Measurements from ENCODE around the gene MAPK8. TPM values are rescaled to one million over a fixed set of nuclear protein-coding genes. Genes with fewer than 3 reads are reported as not detected.
A peak's percentile ranks its signal among the peaks of the same experiment; 100 is the strongest.

Gene MAPK8
- total RNA-seq, 4 donors from 2014 or later = 29.7 to 126 (median 67.8) TPM

DNA sequence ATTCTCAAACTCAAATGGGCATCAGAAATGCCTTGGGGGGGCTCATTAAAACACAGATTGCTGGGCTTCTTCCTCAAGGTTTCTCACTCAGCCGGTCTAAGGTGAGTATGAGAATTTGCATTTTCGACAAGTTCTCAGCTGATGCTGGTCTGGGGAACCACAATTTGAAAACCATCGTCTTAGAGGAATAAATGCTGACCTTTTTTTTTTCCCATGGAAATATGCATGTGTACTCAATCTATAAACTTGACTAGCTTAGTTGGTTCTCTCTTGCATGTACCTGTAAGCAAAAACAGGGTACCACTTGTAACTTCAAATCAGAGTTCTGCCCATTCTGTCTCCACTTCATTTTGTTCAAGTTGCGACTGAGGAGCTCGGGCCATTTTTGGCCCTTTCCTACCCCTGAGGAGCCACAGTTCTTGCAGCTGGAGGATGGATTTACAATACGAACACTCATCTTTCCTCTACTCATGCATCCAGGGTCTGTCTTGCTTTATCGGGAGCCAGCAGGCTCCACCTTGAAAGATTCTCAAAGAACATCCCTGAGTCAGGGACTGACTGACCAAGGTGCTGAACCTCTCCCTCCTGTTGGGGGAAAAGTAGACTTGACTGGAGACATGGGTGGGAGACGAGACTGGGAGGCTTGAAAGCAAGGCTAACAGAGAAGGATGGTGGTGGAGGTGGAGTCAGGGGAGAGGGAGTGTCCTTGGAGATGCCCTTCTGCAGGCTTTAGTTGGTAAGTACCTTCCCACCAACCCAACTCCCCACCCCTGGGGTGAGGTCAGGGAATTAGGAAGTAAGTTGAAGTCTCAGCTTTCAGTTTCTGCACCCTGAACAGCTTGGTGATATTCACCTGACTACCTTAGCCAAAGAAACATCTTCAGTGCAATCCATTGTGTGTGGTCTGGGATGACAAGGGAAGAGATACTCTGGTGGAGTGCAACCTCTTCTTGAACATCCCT lies 3.7 kb upstream of the MAPK8 start:
- DNase-seq = no peak
- Histone ChIP-seq H3K36me3 (no peaks in the 10 kb centered on the region), H3K4me3 (no peak overlapping the region), H3K27ac (no peak overlapping the region), H3K4me1 (peaks cover 7 to 8% (median 7%) of the 10 kb centered on the region in 4 donors), H3K9me3 (no peaks in the 10 kb centered on the region), H3K27me3 (no peaks in the 10 kb centered on the region)
- intact Hi-C loops (cut with DNase I; ENCODE audit: low total_unique reads) = no loop called here
- WGBS, 2 donors (ENCODE audit: low coverage in 1 of 2) = 87 to 93% methylated on average over 5 to 8 of the region's 8 CpGs
- in situ Hi-C loops (cut with MboI; ENCODE audit: low pct_ligation_motif_present in 1 of 4, low pct_unique_long_range_greater_than_20kb in 1 of 4, low sequenced_read_pairs in 3 of 4) = no loop called here
- TF ChIP-seq EP300 (IDR thresholded peaks at IDR 0.05; ENCODE audit: low read depth) = no peak
- TF ChIP-seq, protein P1, sequence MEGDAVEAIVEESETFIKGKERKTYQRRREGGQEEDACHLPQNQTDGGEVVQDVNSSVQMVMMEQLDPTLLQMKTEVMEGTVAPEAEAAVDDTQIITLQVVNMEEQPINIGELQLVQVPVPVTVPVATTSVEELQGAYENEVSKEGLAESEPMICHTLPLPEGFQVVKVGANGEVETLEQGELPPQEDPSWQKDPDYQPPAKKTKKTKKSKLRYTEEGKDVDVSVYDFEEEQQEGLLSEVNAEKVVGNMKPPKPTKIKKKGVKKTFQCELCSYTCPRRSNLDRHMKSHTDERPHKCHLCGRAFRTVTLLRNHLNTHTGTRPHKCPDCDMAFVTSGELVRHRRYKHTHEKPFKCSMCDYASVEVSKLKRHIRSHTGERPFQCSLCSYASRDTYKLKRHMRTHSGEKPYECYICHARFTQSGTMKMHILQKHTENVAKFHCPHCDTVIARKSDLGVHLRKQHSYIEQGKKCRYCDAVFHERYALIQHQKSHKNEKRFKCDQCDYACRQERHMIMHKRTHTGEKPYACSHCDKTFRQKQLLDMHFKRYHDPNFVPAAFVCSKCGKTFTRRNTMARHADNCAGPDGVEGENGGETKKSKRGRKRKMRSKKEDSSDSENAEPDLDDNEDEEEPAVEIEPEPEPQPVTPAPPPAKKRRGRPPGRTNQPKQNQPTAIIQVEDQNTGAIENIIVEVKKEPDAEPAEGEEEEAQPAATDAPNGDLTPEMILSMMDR (IDR thresholded peaks at IDR 0.05) = no peak

GRCh38 chr10:48305905-48306264 lies 592 bp upstream of the MAPK8 start:
- in situ Hi-C loops (cut with MboI; ENCODE audit: low pct_ligation_motif_present in 1 of 4, low pct_unique_long_range_greater_than_20kb in 1 of 4, low sequenced_read_pairs in 3 of 4) = no loop called here
- Histone ChIP-seq H3K36me3 (no peaks in the 10 kb centered on the region), H3K27ac (peak overlapping the region; percentile 95 to 99 (median 98)), H3K4me1 (peaks cover 8 to 32% (median 16%) of the 10 kb centered on the region in 4 donors), H3K9me3 (no peaks in the 10 kb centered on the region), H3K4me3 (peak overlapping the region in 3 of 4 donors; percentile 97 to 100 (median 97)), H3K27me3 (no peaks in the 10 kb centered on the region)
- WGBS, 2 donors (ENCODE audit: low coverage in 1 of 2) = 77 to 81% methylated on average over 7 to 9 of the region's 9 CpGs
- no peak for DNase-seq
- intact Hi-C loops (cut with DNase I; ENCODE audit: low total_unique reads) = no loop called here
- TF ChIP-seq POLR2AphosphoS5 (IDR thresholded peaks at IDR 0.05) = no peak
- TF ChIP-seq EP300 (IDR thresholded peaks at IDR 0.05; ENCODE audit: low read depth) = no peak
- TF ChIP-seq, protein P1 (IDR thresholded peaks at IDR 0.05) = no peak
- no peak for TF ChIP-seq POLR2A (IDR thresholded peaks at IDR 0.05)

DNA sequence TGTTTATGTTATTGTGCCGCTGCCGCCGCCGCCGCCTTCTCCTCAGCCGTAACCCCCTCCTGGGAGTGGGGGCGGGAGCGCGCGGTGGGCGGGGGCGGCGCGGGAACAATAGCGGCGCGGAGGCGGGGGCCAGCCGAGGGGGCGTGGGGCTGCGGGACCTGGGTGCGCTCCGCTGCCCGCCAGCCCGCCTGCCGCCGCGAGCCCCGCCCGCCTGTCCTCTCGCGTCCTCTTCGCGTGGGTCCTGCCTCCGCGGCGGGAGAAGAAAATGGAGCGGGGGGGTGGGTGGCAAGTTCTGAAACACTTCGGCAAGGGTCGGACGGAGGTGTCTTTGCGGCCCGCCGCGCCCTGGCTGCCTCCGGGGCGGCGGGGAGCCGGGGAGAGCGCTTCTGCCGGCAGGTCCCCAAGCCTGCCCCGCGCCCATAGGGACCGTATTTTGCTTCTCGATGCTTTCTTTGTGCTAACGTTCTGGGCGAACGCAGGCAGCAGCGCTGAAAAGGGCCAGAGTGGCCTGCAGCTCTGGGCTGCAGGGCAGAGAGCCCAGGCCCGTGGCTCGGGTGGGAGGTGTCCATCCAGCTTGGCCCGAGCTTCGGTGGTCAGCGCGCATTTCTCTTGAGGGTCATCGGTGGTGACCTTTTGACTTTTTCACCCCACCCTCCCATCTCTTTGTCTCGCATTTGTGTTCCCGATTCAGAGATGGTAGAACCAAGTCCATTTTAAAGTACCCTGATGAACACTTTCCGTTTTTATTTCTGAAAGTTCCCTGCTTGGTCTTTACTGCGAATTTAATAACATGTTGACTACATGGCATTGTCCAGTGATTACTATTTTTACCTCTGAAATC lies 613 bp downstream of the MAPK8 start:
- DNase-seq = peak; percentile 60
- TF ChIP-seq POLR2A (IDR thresholded peaks at IDR 0.05) (no peak), EP300 (IDR thresholded peaks at IDR 0.05; ENCODE audit: low read depth) (no peak), POLR2AphosphoS5 (IDR thresholded peaks at IDR 0.05) (no peak)
- TF ChIP-seq, protein P1 (IDR thresholded peaks at IDR 0.05) = no peak
- Histone ChIP-seq H3K27ac (peak overlapping the region; percentile 95 to 99 (median 98)), H3K27me3 (no peaks in the 10 kb centered on the region), H3K9me3 (no peaks in the 10 kb centered on the region), H3K4me1 (peaks cover 8 to 32% (median 16%) of the 10 kb centered on the region in 4 donors), H3K4me3 (peak overlapping the region; percentile 90 to 100 (median 97)), H3K36me3 (no peaks in the 10 kb centered on the region)
- in situ Hi-C loops (cut with MboI; ENCODE audit: low pct_ligation_motif_present in 1 of 4, low pct_unique_long_range_greater_than_20kb in 1 of 4, low sequenced_read_pairs in 3 of 4) (no loop called here), intact Hi-C loops (cut with DNase I; ENCODE audit: low total_unique reads) (no loop called here)
- WGBS, 2 donors (ENCODE audit: low coverage in 1 of 2) = 0 to 6% methylated on average over 4 to 48 of the region's 70 CpGs

DNA sequence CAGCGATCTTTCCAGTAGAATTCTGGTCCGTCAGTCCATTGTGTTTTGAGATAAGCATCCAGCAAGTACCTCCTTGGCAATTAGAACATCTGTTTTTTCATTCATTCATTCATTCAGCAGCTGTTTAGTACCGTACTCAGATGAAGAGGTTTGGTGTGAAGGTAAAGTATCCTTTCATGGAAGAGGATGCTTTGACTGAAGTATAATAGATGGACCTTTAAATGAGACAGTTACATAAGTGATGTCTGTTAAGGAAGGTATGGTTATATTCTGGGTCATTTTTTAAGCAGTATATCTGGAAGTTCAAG lies 1.2 kb downstream of the MAPK8 start:
- 20 to 21% methylated on average over 3 of the region's 3 CpGs for WGBS, 2 donors (ENCODE audit: low coverage in 1 of 2)
- peaks cover 8 to 32% (median 16%) of the 10 kb centered on the region in 4 donors for H3K4me1 ChIP-seq
- peak overlapping the region; percentile 95 to 99 (median 98) for H3K27ac ChIP-seq
- intact Hi-C loops (cut with DNase I; ENCODE audit: low total_unique reads) (no loop called here), in situ Hi-C loops (cut with MboI; ENCODE audit: low pct_ligation_motif_present in 1 of 4, low pct_unique_long_range_greater_than_20kb in 1 of 4, low sequenced_read_pairs in 3 of 4) (no loop called here)
- H3K36me3 ChIP-seq = no peaks in the 10 kb centered on the region
- TF ChIP-seq POLR2A (IDR thresholded peaks at IDR 0.05) = no peak
- TF ChIP-seq, protein P1 (IDR thresholded peaks at IDR 0.05) = no peak
- no peak for TF ChIP-seq EP300 (IDR thresholded peaks at IDR 0.05; ENCODE audit: low read depth)
- no peak for TF ChIP-seq POLR2AphosphoS5 (IDR thresholded peaks at IDR 0.05)
- DNase-seq = no peak
- no peaks in the 10 kb centered on the region for H3K9me3 ChIP-seq
- peak overlapping the region in 3 of 4 donors; percentile 97 to 100 (median 97) for H3K4me3 ChIP-seq
- no peaks in the 10 kb centered on the region for H3K27me3 ChIP-seq

All from transverse colon (tissue), 4 donors.